ENCODE results near the gene ZNF462.
A peak's percentile ranks its signal among the peaks of the same experiment; 100 is the strongest.

Gene ZNF462, protein sequence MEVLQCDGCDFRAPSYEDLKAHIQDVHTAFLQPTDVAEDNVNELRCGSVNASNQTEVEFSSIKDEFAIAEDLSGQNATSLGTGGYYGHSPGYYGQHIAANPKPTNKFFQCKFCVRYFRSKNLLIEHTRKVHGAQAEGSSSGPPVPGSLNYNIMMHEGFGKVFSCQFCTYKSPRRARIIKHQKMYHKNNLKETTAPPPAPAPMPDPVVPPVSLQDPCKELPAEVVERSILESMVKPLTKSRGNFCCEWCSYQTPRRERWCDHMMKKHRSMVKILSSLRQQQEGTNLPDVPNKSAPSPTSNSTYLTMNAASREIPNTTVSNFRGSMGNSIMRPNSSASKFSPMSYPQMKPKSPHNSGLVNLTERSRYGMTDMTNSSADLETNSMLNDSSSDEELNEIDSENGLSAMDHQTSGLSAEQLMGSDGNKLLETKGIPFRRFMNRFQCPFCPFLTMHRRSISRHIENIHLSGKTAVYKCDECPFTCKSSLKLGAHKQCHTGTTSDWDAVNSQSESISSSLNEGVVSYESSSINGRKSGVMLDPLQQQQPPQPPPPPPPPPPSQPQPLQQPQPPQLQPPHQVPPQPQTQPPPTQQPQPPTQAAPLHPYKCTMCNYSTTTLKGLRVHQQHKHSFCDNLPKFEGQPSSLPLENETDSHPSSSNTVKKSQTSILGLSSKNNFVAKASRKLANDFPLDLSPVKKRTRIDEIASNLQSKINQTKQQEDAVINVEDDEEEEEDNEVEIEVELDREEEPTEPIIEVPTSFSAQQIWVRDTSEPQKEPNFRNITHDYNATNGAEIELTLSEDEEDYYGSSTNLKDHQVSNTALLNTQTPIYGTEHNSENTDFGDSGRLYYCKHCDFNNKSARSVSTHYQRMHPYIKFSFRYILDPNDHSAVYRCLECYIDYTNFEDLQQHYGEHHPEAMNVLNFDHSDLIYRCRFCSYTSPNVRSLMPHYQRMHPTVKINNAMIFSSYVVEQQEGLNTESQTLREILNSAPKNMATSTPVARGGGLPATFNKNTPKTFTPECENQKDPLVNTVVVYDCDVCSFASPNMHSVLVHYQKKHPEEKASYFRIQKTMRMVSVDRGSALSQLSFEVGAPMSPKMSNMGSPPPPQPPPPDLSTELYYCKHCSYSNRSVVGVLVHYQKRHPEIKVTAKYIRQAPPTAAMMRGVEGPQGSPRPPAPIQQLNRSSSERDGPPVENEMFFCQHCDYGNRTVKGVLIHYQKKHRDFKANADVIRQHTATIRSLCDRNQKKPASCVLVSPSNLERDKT (N-terminal part only)

DNA sequence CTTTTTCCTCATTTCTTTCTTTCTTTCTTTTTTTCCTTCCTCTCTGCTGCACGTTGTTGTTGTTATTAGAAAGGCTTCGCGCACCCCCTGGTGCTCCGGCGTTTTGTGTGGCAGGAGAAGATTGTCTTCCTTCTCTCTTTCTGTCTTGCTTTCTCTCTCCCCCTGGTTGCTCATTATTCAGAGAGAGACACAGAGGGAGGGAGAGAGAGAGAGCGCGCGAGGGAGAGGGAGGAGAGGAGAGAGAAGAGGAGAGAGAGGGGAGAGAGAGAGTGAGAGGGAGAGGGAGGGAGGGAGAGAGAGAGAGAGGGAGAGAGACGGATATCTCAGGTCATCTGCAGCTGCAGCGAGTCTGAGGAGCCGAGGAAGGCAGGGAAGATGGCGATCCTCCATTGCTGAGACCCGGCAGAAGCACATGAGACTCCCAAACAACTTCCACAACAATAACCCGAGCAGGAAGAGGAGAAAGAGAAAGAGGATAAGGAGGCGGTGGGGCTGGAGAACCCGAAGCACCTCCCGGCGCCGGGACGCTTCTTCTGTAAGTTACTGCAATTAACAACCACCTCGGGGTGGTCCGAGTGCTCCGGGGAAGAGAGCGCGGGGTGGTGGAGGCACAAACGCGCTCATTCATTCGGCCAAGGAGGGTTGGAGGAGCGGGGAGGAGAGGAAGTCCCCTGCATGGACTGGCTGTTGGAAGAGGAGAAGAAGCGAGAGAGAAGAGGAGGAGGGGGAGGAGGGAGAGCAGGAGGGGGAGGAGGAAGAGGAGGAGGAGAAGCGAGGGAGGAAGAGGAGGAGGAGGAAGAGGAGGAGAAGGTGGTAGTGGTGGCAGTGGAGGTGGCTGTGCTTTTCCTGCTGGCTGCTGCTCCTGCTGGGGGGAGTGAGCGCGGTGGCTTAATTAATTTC, at the start of gene ZNF462:
TSS of gene ZNF462 (plus strand) at position 346 of the 900 bp plus-strand sequence. CDS start 60,218 bp downstream, outside the sequence.
- Histone ChIP-seq H3K4me1 (ENCODE audit: control insufficient read depth in 2 of 2, insufficient read depth in 2 of 2, low read length in 2 of 2) (peaks cover 1 to 5% of the 10 kb centered on the region in 2 donors), H3K9me3 (ENCODE audit: control insufficient read depth in 2 of 2, low read length in 2 of 2) (no peaks in the 10 kb centered on the region), H3K4me3 (ENCODE audit: low read length in 2 of 2) (peak within 1 kb of the TSS; percentile 92 to 97), H3K27me3 (ENCODE audit: control insufficient read depth in 2 of 2, insufficient read depth in 2 of 2, low read length in 2 of 2) (no peaks in the 10 kb centered on the region), H3K9ac (ENCODE audit: low read depth in 1 of 2, low read length in 2 of 2) (peak within 1 kb of the TSS; percentile 78 to 86), H3K27ac (ENCODE audit: low read depth in 2 of 2, low read length in 2 of 2) (peak within 1 kb of the TSS; percentile 70 to 77), H3K36me3 (ENCODE audit: control insufficient read depth in 2 of 2, insufficient read depth in 2 of 2, low read length in 2 of 2) (no peaks in the 10 kb centered on the region)

DNA sequence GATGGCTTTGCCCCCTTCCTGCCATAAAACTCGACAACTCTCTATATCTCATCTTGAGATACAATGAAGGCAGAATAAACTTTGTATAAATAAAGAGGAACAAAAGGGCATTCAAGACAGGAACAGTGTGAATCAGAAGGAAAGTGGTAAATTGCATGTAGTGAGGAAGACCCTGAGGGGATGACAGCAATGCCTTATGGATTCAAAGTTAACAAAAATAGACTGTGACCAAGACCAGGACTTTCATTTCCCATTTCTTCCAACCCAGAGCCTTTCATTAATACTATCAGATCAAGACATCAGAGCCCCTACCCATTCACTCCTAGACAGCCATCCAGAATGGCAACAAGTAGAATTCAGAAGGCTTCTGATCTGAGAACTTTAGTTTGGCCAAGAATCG, 46.4 kb upstream of the ZNF462 start:
- H3K4me3 ChIP-seq (ENCODE audit: low read length in 2 of 2), result no peak overlapping the region
- no peak overlapping the region for H3K9ac ChIP-seq (ENCODE audit: low read depth in 1 of 2, low read length in 2 of 2)
- no peaks in the 10 kb centered on the region for H3K27me3 ChIP-seq (ENCODE audit: control insufficient read depth in 2 of 2, insufficient read depth in 2 of 2, low read length in 2 of 2)
- no peaks in the 10 kb centered on the region for H3K36me3 ChIP-seq (ENCODE audit: control insufficient read depth in 2 of 2, insufficient read depth in 2 of 2, low read length in 2 of 2)
- H3K27ac ChIP-seq (ENCODE audit: low read depth in 2 of 2, low read length in 2 of 2), result no peak overlapping the region
- no peaks in the 10 kb centered on the region for H3K4me1 ChIP-seq (ENCODE audit: control insufficient read depth in 2 of 2, insufficient read depth in 2 of 2, low read length in 2 of 2)
- H3K9me3 ChIP-seq (ENCODE audit: control insufficient read depth in 2 of 2, low read length in 2 of 2), result no peaks in the 10 kb centered on the region

DNA sequence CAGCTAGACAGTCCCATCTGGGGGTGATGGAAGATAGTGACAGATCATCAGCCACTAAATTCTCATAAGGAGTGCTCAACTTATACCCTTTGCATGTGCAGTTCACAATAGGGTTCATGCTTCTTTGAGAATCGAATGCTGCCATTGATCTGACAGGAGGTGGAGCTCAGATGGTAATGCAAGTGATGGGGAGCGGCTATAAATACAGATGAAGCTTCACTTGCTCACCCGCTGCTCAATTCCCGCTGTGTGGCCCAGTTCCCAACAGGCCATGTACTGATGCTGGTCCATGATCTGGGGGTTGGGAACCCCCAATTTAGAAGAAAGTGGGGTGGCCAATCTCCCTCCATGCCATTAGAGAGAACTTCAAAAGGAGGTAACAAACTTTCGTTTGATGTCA, 44.9 kb upstream of the ZNF462 start:
- Histone ChIP-seq H3K9me3 (ENCODE audit: control insufficient read depth in 2 of 2, low read length in 2 of 2) (no peaks in the 10 kb centered on the region), H3K27ac (ENCODE audit: low read depth in 2 of 2, low read length in 2 of 2) (no peak overlapping the region), H3K4me1 (ENCODE audit: control insufficient read depth in 2 of 2, insufficient read depth in 2 of 2, low read length in 2 of 2) (no peaks in the 10 kb centered on the region), H3K36me3 (ENCODE audit: control insufficient read depth in 2 of 2, insufficient read depth in 2 of 2, low read length in 2 of 2) (no peaks in the 10 kb centered on the region), H3K4me3 (ENCODE audit: low read length in 2 of 2) (no peak overlapping the region), H3K27me3 (ENCODE audit: control insufficient read depth in 2 of 2, insufficient read depth in 2 of 2, low read length in 2 of 2) (no peaks in the 10 kb centered on the region), H3K9ac (ENCODE audit: low read depth in 1 of 2, low read length in 2 of 2) (no peak overlapping the region)

DNA sequence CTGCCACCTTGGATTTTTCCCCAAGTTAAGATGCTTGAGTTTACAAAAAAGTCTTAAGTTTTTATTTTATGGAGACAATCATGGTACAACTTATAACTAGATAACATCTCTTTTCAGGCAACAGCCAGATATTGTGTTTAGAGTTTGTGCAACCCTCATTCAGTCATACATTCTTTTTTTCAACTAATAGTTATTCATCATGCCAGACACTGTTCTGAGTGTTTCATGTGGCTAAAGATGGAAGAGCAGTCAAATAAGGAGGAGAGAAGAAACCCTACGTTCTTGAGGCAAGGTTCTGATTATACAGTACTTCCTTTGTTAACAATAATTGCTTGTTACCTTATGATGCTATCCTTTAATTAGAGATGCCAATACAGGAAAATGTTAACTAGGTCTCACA, 42.1 kb upstream of the ZNF462 start:
- Histone ChIP-seq H3K9me3 (ENCODE audit: control insufficient read depth in 2 of 2, low read length in 2 of 2) (no peaks in the 10 kb centered on the region), H3K27me3 (ENCODE audit: control insufficient read depth in 2 of 2, insufficient read depth in 2 of 2, low read length in 2 of 2) (no peaks in the 10 kb centered on the region), H3K4me1 (ENCODE audit: control insufficient read depth in 2 of 2, insufficient read depth in 2 of 2, low read length in 2 of 2) (no peaks in the 10 kb centered on the region), H3K4me3 (ENCODE audit: low read length in 2 of 2) (no peak overlapping the region), H3K27ac (ENCODE audit: low read depth in 2 of 2, low read length in 2 of 2) (no peak overlapping the region), H3K9ac (ENCODE audit: low read depth in 1 of 2, low read length in 2 of 2) (no peak overlapping the region), H3K36me3 (ENCODE audit: control insufficient read depth in 2 of 2, insufficient read depth in 2 of 2, low read length in 2 of 2) (no peaks in the 10 kb centered on the region)

DNA sequence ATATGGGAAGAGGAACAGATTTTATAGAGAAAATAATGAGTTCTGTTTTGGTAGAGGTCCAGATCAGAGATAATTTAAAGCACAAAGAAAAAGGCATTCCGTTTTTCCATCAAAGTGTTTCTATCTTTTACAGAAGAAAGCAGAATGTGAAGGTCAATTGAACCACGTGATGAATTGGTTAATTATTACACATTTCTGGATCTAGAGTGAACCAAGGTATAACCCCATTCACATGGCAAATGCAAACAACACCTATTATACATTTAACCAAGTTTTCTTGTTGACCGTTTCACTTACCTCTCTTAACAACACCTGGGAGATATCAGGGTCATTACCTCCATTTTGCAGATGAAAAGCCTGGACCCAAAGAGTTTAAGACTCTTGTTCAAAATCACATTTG, 34.9 kb upstream of the ZNF462 start:
- H3K36me3 ChIP-seq (ENCODE audit: control insufficient read depth in 2 of 2, insufficient read depth in 2 of 2, low read length in 2 of 2), result no peaks in the 10 kb centered on the region
- no peak overlapping the region for H3K27ac ChIP-seq (ENCODE audit: low read depth in 2 of 2, low read length in 2 of 2)
- no peak overlapping the region for H3K9ac ChIP-seq (ENCODE audit: low read depth in 1 of 2, low read length in 2 of 2)
- H3K27me3 ChIP-seq (ENCODE audit: control insufficient read depth in 2 of 2, insufficient read depth in 2 of 2, low read length in 2 of 2), result no peaks in the 10 kb centered on the region
- H3K4me3 ChIP-seq (ENCODE audit: low read length in 2 of 2), result no peak overlapping the region
- H3K9me3 ChIP-seq (ENCODE audit: control insufficient read depth in 2 of 2, low read length in 2 of 2), result no peaks in the 10 kb centered on the region
- H3K4me1 ChIP-seq (ENCODE audit: control insufficient read depth in 2 of 2, insufficient read depth in 2 of 2, low read length in 2 of 2), result peaks cover 0 to 6% of the 10 kb centered on the region in 2 donors

DNA sequence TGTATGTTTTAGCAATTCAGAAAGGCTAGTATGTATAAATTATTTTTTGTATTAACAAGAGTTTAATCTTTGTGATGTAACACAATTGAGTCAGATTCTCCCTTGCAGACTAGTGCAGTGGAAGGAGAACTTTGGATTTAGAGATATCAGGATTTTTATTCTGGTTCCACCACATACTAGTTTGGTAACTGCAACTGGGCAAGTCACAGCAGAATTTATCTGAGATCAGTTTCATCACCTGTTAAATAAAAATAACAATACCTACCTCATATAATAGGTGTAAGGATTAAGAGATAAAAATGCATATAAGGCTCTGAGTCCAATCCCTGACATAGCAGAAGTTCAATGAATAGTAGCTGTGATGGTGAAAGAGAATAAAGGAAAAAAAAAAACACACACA, 34.0 kb upstream of the ZNF462 start:
- Histone ChIP-seq H3K9me3 (ENCODE audit: control insufficient read depth in 2 of 2, low read length in 2 of 2) (no peaks in the 10 kb centered on the region), H3K36me3 (ENCODE audit: control insufficient read depth in 2 of 2, insufficient read depth in 2 of 2, low read length in 2 of 2) (no peaks in the 10 kb centered on the region), H3K4me1 (ENCODE audit: control insufficient read depth in 2 of 2, insufficient read depth in 2 of 2, low read length in 2 of 2) (peaks cover 0 to 6% of the 10 kb centered on the region in 2 donors), H3K27me3 (ENCODE audit: control insufficient read depth in 2 of 2, insufficient read depth in 2 of 2, low read length in 2 of 2) (no peaks in the 10 kb centered on the region), H3K9ac (ENCODE audit: low read depth in 1 of 2, low read length in 2 of 2) (no peak overlapping the region), H3K27ac (ENCODE audit: low read depth in 2 of 2, low read length in 2 of 2) (no peak overlapping the region), H3K4me3 (ENCODE audit: low read length in 2 of 2) (no peak overlapping the region)

DNA sequence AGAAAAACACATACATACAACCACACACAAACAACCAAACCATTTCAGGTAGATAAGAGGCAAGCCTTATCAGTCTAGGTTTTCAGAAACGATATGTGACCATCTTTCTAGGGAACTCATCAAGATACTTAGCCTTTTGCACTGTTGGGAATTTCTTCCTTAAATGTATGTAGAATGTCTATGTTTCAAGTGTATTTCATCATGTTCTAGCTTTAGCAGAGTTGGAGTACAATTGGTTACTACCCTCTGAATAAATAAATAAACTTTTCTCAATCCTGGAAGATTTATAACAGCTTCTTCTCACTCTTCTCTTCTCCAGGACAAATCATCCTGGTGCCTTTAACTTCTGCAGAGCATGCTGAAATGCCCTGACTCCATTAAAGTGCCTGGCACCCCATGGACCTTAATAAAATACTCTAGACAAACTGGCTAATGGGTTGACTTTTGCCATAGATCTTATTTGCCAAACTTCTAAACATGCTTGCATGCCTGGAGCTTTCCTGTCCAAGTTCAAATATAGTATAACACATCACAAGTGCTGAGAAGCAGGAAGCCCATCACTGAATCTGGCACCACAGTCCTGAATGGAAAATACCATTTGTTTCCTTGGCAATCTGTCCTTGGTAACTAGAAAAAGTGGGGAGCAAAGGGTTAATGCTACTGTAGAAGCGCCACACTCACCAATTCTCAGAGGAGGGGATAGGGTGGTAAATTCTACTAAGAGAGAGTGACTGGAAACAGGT, 33.1 kb upstream of the ZNF462 start:
- no peaks in the 10 kb centered on the region for H3K36me3 ChIP-seq (ENCODE audit: control insufficient read depth in 2 of 2, insufficient read depth in 2 of 2, low read length in 2 of 2)
- no peak overlapping the region for H3K9ac ChIP-seq (ENCODE audit: low read depth in 1 of 2, low read length in 2 of 2)
- peak overlapping the region in 1 of 2 donors; percentile 24 for H3K27ac ChIP-seq (ENCODE audit: low read depth in 2 of 2, low read length in 2 of 2)
- H3K4me3 ChIP-seq (ENCODE audit: low read length in 2 of 2), result no peak overlapping the region
- H3K4me1 ChIP-seq (ENCODE audit: control insufficient read depth in 2 of 2, insufficient read depth in 2 of 2, low read length in 2 of 2), result peaks cover 0 to 6% of the 10 kb centered on the region in 2 donors
- no peaks in the 10 kb centered on the region for H3K27me3 ChIP-seq (ENCODE audit: control insufficient read depth in 2 of 2, insufficient read depth in 2 of 2, low read length in 2 of 2)
- H3K9me3 ChIP-seq (ENCODE audit: control insufficient read depth in 2 of 2, low read length in 2 of 2), result no peaks in the 10 kb centered on the region

DNA sequence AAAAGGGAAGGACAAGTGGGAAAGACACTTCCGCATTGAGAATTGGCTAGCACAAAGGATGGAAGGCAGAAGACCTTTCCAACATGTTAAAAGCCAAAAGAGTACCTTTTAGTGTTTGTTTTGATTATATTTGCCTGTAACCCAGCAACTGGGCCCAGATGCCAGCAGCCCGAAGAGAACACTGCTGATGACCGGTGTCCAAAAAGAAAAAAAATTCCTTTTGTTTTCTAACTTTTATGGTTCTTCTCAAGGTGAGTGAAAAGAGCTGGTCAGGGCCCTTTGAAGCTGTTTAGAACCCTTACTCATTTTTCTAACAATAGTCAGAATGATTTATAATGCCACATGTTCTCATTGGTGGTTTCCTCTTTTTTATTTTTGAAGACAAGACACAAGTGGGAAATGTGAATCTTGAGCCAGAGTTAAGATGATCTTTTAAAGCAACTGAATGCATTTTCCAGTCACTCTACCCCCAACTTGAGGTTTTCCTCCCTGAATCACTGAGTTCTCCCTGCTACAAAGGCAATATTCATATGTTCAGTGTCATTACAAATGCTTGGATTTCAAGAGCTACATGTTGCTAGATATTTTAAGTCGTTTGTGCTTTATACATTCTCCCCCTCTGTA, 32.3 kb upstream of the ZNF462 start:
- no peak overlapping the region for H3K9ac ChIP-seq (ENCODE audit: low read depth in 1 of 2, low read length in 2 of 2)
- no peaks in the 10 kb centered on the region for H3K27me3 ChIP-seq (ENCODE audit: control insufficient read depth in 2 of 2, insufficient read depth in 2 of 2, low read length in 2 of 2)
- no peaks in the 10 kb centered on the region for H3K9me3 ChIP-seq (ENCODE audit: control insufficient read depth in 2 of 2, low read length in 2 of 2)
- no peaks in the 10 kb centered on the region for H3K36me3 ChIP-seq (ENCODE audit: control insufficient read depth in 2 of 2, insufficient read depth in 2 of 2, low read length in 2 of 2)
- H3K4me1 ChIP-seq (ENCODE audit: control insufficient read depth in 2 of 2, insufficient read depth in 2 of 2, low read length in 2 of 2), result peaks cover 0 to 6% of the 10 kb centered on the region in 2 donors
- no peak overlapping the region for H3K4me3 ChIP-seq (ENCODE audit: low read length in 2 of 2)
- peak overlapping the region in 1 of 2 donors; percentile 24 for H3K27ac ChIP-seq (ENCODE audit: low read depth in 2 of 2, low read length in 2 of 2)

All from mucosa of rectum (tissue), 2 donors.